ENCODE data around the gene SCN5A.

Gene SCN5A

GRCh38 chr3:38669668-38670067 is 20.2 kb upstream of the SCN5A start:
- no peak for TF ChIP-seq RARB (CRISPR knock-in tag; IDR thresholded peaks at IDR 0.05)
- no peak for TF ChIP-seq PATZ1 (CRISPR knock-in tag; IDR thresholded peaks at IDR 0.05; ENCODE audit: borderline replicate concordance)
- TF ChIP-seq TOX (CRISPR knock-in tag; IDR thresholded peaks at IDR 0.05; ENCODE audit: borderline replicate concordance), result no peak
- no peak for TF ChIP-seq ESRRG (CRISPR knock-in tag; IDR thresholded peaks at IDR 0.05)
- no peak for TF ChIP-seq ZFP30 (CRISPR knock-in tag; IDR thresholded peaks at IDR 0.05)
- TF ChIP-seq BACH2 (CRISPR knock-in tag; IDR thresholded peaks at IDR 0.05; ENCODE audit: borderline replicate concordance), result no peak
- TF ChIP-seq, protein P1, sequence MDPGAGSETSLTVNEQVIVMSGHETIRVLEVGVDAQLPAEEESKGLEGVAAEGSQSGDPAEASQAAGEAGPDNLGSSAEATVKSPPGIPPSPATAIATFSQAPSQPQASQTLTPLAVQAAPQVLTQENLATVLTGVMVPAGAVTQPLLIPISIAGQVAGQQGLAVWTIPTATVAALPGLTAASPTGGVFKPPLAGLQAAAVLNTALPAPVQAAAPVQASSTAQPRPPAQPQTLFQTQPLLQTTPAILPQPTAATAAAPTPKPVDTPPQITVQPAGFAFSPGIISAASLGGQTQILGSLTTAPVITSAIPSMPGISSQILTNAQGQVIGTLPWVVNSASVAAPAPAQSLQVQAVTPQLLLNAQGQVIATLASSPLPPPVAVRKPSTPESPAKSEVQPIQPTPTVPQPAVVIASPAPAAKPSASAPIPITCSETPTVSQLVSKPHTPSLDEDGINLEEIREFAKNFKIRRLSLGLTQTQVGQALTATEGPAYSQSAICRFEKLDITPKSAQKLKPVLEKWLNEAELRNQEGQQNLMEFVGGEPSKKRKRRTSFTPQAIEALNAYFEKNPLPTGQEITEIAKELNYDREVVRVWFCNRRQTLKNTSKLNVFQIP (CRISPR knock-in tag; IDR thresholded peaks at IDR 0.05; ENCODE audit: borderline replicate concordance, low read depth), result no peak
- TF ChIP-seq, protein P2, sequence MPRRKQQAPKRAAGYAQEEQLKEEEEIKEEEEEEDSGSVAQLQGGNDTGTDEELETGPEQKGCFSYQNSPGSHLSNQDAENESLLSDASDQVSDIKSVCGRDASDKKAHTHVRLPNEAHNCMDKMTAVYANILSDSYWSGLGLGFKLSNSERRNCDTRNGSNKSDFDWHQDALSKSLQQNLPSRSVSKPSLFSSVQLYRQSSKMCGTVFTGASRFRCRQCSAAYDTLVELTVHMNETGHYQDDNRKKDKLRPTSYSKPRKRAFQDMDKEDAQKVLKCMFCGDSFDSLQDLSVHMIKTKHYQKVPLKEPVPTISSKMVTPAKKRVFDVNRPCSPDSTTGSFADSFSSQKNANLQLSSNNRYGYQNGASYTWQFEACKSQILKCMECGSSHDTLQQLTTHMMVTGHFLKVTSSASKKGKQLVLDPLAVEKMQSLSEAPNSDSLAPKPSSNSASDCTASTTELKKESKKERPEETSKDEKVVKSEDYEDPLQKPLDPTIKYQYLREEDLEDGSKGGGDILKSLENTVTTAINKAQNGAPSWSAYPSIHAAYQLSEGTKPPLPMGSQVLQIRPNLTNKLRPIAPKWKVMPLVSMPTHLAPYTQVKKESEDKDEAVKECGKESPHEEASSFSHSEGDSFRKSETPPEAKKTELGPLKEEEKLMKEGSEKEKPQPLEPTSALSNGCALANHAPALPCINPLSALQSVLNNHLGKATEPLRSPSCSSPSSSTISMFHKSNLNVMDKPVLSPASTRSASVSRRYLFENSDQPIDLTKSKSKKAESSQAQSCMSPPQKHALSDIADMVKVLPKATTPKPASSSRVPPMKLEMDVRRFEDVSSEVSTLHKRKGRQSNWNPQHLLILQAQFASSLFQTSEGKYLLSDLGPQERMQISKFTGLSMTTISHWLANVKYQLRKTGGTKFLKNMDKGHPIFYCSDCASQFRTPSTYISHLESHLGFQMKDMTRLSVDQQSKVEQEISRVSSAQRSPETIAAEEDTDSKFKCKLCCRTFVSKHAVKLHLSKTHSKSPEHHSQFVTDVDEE (CRISPR knock-in tag; IDR thresholded peaks at IDR 0.05), result no peak
- TF ChIP-seq, protein P3, sequence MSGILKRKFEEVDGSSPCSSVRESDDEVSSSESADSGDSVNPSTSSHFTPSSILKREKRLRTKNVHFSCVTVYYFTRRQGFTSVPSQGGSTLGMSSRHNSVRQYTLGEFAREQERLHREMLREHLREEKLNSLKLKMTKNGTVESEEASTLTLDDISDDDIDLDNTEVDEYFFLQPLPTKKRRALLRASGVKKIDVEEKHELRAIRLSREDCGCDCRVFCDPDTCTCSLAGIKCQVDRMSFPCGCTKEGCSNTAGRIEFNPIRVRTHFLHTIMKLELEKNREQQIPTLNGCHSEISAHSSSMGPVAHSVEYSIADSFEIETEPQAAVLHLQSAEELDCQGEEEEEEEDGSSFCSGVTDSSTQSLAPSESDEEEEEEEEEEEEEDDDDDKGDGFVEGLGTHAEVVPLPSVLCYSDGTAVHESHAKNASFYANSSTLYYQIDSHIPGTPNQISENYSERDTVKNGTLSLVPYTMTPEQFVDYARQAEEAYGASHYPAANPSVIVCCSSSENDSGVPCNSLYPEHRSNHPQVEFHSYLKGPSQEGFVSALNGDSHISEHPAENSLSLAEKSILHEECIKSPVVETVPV (CRISPR knock-in tag; IDR thresholded peaks at IDR 0.05), result no peak
- TF ChIP-seq SNAI2 (CRISPR knock-in tag; IDR thresholded peaks at IDR 0.05), result no peak
- no peak for TF ChIP-seq GLIS3 (CRISPR knock-in tag; IDR thresholded peaks at IDR 0.05)
- no peak for TF ChIP-seq ZNF70 (CRISPR knock-in tag; IDR thresholded peaks at IDR 0.05)
- no peak for TF ChIP-seq PPARA (CRISPR knock-in tag; IDR thresholded peaks at IDR 0.05; ENCODE audit: borderline replicate concordance)
- ATAC-seq, result no peak

- ATAC-seq, result peak; percentile 28; the same call in 1 of the 3 replicates
- TF ChIP-seq OSR1 (CRISPR knock-in tag; IDR thresholded peaks at IDR 0.05), result no peak
- TF ChIP-seq BACH2 (CRISPR knock-in tag; IDR thresholded peaks at IDR 0.05; ENCODE audit: borderline replicate concordance), result no peak
- TF ChIP-seq, protein P2 (CRISPR knock-in tag; IDR thresholded peaks at IDR 0.05), result no peak
- TF ChIP-seq, protein P4, sequence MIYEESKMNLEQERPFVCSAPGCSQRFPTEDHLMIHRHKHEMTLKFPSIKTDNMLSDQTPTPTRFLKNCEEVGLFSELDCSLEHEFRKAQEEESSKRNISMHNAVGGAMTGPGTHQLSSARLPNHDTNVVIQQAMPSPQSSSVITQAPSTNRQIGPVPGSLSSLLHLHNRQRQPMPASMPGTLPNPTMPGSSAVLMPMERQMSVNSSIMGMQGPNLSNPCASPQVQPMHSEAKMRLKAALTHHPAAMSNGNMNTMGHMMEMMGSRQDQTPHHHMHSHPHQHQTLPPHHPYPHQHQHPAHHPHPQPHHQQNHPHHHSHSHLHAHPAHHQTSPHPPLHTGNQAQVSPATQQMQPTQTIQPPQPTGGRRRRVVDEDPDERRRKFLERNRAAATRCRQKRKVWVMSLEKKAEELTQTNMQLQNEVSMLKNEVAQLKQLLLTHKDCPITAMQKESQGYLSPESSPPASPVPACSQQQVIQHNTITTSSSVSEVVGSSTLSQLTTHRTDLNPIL (CRISPR knock-in tag; IDR thresholded peaks at IDR 0.05; ENCODE audit: low read depth), result no peak
- TF ChIP-seq ZFP3 (CRISPR knock-in tag; IDR thresholded peaks at IDR 0.05), result no peak
- TF ChIP-seq ESRRG (CRISPR knock-in tag; IDR thresholded peaks at IDR 0.05), result no peak
- no peak for TF ChIP-seq ZNF565 (CRISPR knock-in tag; conservative IDR thresholded peaks at IDR 0.05; ENCODE audit: low read depth)
- TF ChIP-seq CSDC2 (CRISPR knock-in tag; IDR thresholded peaks at IDR 0.05), result no peak
- no peak for TF ChIP-seq ZNF8 (CRISPR knock-in tag; IDR thresholded peaks at IDR 0.05)
- TF ChIP-seq, protein P3 (CRISPR knock-in tag; IDR thresholded peaks at IDR 0.05), result no peak
- no peak for TF ChIP-seq ARNTL (CRISPR knock-in tag; IDR thresholded peaks at IDR 0.05; ENCODE audit: borderline replicate concordance, low read depth)
- no peak for TF ChIP-seq ZFP30 (CRISPR knock-in tag; IDR thresholded peaks at IDR 0.05)
- no peak for TF ChIP-seq ZNF70 (CRISPR knock-in tag; IDR thresholded peaks at IDR 0.05)
- no peak for TF ChIP-seq PPARA (CRISPR knock-in tag; IDR thresholded peaks at IDR 0.05; ENCODE audit: borderline replicate concordance)
- no peak for TF ChIP-seq TCF4 (CRISPR knock-in tag; IDR thresholded peaks at IDR 0.05; ENCODE audit: borderline replicate concordance)
Measured at GRCh38 chr3:38662544-38662943, 13.1 kb upstream of the SCN5A start.

Data from SK-N-SH treated with all-trans-retinoic acid at 6 μM for 48 hours (cell line).